Activated CD8-positive, alpha-beta T cell treated with anti-CD3 and anti-CD28 coated beads for 36 hours (primary cell): ENCODE measurements around the gene C2CD3. TPM values are rescaled to one million over a fixed set of nuclear protein-coding genes. Genes with fewer than 3 reads are reported as not detected.

Experiments used
- ATAC-seq: fragments of 200-7000 bp; cut with Tn5 transposase; one replicate; pipeline ENCODE4 v1.10.0; 2021; ENCODE audit warnings: mild to moderate bottlenecking, moderate library complexity
- CTCF ChIA-PET: fragments of 350-600 bp; sonication (Branson Sonifier 250); formaldehyde crosslinking; loops from one replicate; lab custom pipeline; 2021; ENCODE audit warnings: antibody characterized with exemption; lab: Charles Lee
- POLR2A ChIA-PET: fragments of 350-600 bp; sonication (Branson Sonifier 250); formaldehyde crosslinking; loops from one replicate; lab custom pipeline; 2021; ENCODE audit warnings: antibody characterized with exemption; lab: Charles Lee
- DNase-seq: peaks from one replicate; pipeline ENCODE4 v3.0.0-alpha.2; 2020
- H3K27ac Mint-ChIP-seq: one replicate; pipeline ENCODE4 v1.8.0; 2021; ENCODE audit warnings: mild to moderate bottlenecking, mixed read lengths
- H3K27me3 Mint-ChIP-seq: one replicate; pipeline ENCODE4 v1.8.0; 2021; ENCODE audit warnings: mixed read lengths
- H3K36me3 Mint-ChIP-seq: one replicate; pipeline ENCODE4 v1.8.0; 2021; ENCODE audit warnings: low read depth, mixed read lengths
- H3K4me1 Mint-ChIP-seq: one replicate; pipeline ENCODE4 v1.8.0; 2021; ENCODE audit warnings: low read depth, mixed read lengths
- H3K4me3 Mint-ChIP-seq: one replicate; pipeline ENCODE4 v1.8.0; 2021; ENCODE audit warnings: mild to moderate bottlenecking, moderate library complexity, mixed read lengths
- H3K9me3 Mint-ChIP-seq: one replicate; pipeline ENCODE4 v1.8.0; 2021; ENCODE audit warnings: mixed read lengths
- intact Hi-C: fragments of 100-400 bp; cut with micrococcal nuclease; formaldehyde crosslinking; loops from one replicate; pipeline ENCODE4 v1.10.0; 2022
- total RNA-seq, 2 experiments: library from RNA; stranded (reverse); gene quantifications; one replicate each; pipeline ENCODE4 v1.2.3, GENCODE V29; 2021
- TF ChIP-seq, protein P1 (sequence below): fragments of 200-600 bp; IDR thresholded peaks from one replicate; pipeline ENCODE4 v1.8.0; 2022; ENCODE audit warnings: antibody characterized with exemption, mild to moderate bottlenecking

The C2CD3 gene
- total RNA-seq, 2 experiments from 2014 or later = 22.5 to 25.6 TPM

DNA sequence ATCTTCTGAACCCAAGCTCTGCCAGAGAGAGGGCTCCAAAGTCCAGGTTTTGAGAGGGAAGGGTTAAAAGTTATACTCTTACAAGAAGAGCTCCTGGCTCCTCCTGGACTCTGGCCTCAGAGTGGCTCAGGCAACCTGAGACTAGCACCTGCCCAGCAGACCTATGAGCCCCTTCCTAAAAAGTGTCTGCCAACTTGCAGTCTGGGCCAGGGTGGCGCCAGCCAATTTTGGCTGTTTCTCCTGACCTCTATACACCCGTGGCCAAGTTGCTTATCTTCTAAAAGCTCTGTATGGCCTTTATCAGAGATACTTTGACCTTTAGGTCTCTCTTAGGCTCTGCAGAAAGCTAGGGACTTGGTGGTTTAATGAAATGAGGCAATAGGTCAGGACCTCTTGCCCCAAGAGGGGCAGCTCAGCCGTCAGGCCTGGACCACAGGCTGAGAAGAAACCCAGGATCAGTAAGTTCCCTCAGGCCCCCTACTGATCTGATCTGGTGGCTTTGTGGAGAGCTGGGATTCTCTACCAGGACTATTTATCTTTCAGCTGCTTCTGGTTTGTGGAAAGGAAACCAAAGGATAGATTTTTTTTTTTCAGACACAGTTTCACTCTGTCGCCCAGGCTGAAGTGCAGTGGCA, 151.6 kb downstream of the C2CD3 start:
- ATAC-seq (peak; percentile 31), DNase-seq (no peak)
- POLR2A ChIA-PET = interaction anchor here (0.6 to 17.6 kb wide), 11 partner anchors 8 to 393 kb away, joined by 3 to 269 read pairs (median 6); partner anchors contain the start of genes UCP2 and UCP3
- Mint-ChIP-seq H3K27me3 (no peaks in the 10 kb centered on the region), H3K9me3 (no peaks in the 10 kb centered on the region), H3K4me3 (no peak overlapping the region), H3K4me1 (peaks cover 33% of the 10 kb centered on the region), H3K36me3 (peaks cover 25% of the 10 kb centered on the region), H3K27ac (no peak overlapping the region)
- CTCF ChIA-PET = interaction anchor here (1.0 to 1.6 kb wide), 4 partner anchors 9 to 55 kb away, joined by 3 to 7 read pairs (median 3); no protein-coding TSS in a partner anchor
- TF ChIP-seq, protein P1, sequence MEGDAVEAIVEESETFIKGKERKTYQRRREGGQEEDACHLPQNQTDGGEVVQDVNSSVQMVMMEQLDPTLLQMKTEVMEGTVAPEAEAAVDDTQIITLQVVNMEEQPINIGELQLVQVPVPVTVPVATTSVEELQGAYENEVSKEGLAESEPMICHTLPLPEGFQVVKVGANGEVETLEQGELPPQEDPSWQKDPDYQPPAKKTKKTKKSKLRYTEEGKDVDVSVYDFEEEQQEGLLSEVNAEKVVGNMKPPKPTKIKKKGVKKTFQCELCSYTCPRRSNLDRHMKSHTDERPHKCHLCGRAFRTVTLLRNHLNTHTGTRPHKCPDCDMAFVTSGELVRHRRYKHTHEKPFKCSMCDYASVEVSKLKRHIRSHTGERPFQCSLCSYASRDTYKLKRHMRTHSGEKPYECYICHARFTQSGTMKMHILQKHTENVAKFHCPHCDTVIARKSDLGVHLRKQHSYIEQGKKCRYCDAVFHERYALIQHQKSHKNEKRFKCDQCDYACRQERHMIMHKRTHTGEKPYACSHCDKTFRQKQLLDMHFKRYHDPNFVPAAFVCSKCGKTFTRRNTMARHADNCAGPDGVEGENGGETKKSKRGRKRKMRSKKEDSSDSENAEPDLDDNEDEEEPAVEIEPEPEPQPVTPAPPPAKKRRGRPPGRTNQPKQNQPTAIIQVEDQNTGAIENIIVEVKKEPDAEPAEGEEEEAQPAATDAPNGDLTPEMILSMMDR = no peak
- intact Hi-C loops = loop anchor here (1.0 to 5.0 kb wide), 2 partner anchors 10 to 37 kb away; partner anchors contain the start of genes UCP2 and UCP3

DNA sequence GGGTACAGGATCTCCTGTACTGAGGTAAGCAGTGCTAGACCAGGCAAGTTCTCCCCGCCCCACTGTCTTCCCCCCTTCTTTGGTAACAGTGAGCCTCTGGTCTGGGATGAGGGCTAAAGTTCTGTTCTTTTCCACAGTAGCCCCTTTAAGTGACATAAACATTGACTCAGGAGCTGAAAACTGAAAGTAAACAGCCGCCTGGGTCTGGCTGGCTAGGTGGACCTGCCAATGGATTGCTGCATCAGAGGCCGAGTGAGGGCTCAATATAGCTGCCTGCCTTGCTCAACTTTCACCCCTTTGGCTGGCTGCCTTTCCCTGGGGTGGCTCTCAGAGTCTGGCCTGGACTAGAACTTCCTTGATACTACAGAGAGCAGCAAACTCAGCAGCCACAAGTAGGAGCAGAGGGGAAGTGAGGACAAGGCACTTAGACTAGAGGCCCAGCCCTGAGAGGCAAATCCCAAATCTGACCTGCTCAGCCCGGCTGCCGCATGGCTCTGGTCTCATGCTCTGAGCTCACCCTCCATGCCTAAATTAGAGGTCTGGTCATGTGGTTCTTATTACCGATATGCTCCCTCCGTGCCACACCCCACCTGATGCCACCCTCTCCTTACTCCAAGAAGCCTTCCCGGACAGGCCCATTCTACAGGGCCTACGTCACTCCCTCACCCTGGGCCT, 152.3 kb downstream of the C2CD3 start:
- peaks cover 34% of the 10 kb centered on the region for H3K4me1 Mint-ChIP-seq
- POLR2A ChIA-PET = interaction anchor here (0.9 to 17.6 kb wide), 12 partner anchors 7 to 41 kb away, joined by 3 to 269 read pairs (median 5); partner anchors contain the start of genes UCP2 and UCP3
- peaks cover 23% of the 10 kb centered on the region for H3K36me3 Mint-ChIP-seq
- ATAC-seq (no peak), DNase-seq (no peak)
- H3K27me3 Mint-ChIP-seq = no peaks in the 10 kb centered on the region
- no peak overlapping the region for H3K4me3 Mint-ChIP-seq
- no peaks in the 10 kb centered on the region for H3K9me3 Mint-ChIP-seq
- H3K27ac Mint-ChIP-seq = no peak overlapping the region
- CTCF ChIA-PET = interaction anchor here (1.0 to 1.6 kb wide), 4 partner anchors 9 to 55 kb away, joined by 3 to 7 read pairs (median 3); no protein-coding TSS in a partner anchor
- intact Hi-C loops = loop anchor here (1.0 to 5.0 kb wide), 2 partner anchors 9 to 36 kb away; partner anchors contain the start of genes UCP2 and UCP3
- TF ChIP-seq, protein P1 = no peak

GRCh38 chr11:74017631-74018030, 153.2 kb downstream of the C2CD3 start:
- DNase-seq = no peak
- Mint-ChIP-seq H3K27ac (no peak overlapping the region), H3K27me3 (no peaks in the 10 kb centered on the region), H3K4me1 (peaks cover 39% of the 10 kb centered on the region), H3K9me3 (no peaks in the 10 kb centered on the region), H3K36me3 (peaks cover 26% of the 10 kb centered on the region), H3K4me3 (no peak overlapping the region)
- no peak for ATAC-seq
- ChIA-PET POLR2A (interaction anchor here (1.0 to 17.6 kb wide), 5 partner anchors 12 to 41 kb away, joined by 3 to 269 read pairs (median 12); partner anchors contain the start of gene UCP2), CTCF (interaction anchor here (1.3 to 1.6 kb wide), 3 partner anchors 31 to 54 kb away, joined by 3 to 7 read pairs (median 3); no protein-coding TSS in a partner anchor)
- intact Hi-C loops = loop anchor here (5.0 kb wide), 1 partner anchor 35 kb away; the partner anchor contains the start of gene UCP2
- TF ChIP-seq, protein P1 = no peak

- ChIA-PET POLR2A (interaction anchor here (17.6 kb wide), 1 partner anchor 39 kb away, joined by 269 read pairs; the partner anchor contains the start of gene UCP2), CTCF (interaction anchor here (0.7 to 1.3 kb wide), 2 partner anchors 29 to 1585 kb away, joined by 3 read pairs; no protein-coding TSS in a partner anchor)
- ATAC-seq = no peak
- TF ChIP-seq, protein P1 = no peak
- Mint-ChIP-seq H3K27ac (no peak overlapping the region), H3K9me3 (no peaks in the 10 kb centered on the region), H3K4me1 (peaks cover 54% of the 10 kb centered on the region), H3K4me3 (no peak overlapping the region), H3K27me3 (no peaks in the 10 kb centered on the region), H3K36me3 (peaks cover 36% of the 10 kb centered on the region)
- intact Hi-C loops = loop anchor here (5.0 kb wide), 1 partner anchor 34 kb away; the partner anchor contains the start of gene UCP2
- no peak for DNase-seq
These were observed 154.7 kb downstream of the C2CD3 start for GRCh38 chr11:74015919-74016684.
